Glutamatergic neuron (in vitro differentiated cells): Measurements from ENCODE around the gene SETD3. TPM values are rescaled to one million over a fixed set of nuclear protein-coding genes. Genes with fewer than 3 reads are reported as not detected.

Experiments
- DNase-seq: peaks from one replicate; pipeline ENCODE4 v3.0.0; 2022
- H3K27ac Mint-ChIP-seq: one replicate; pipeline ENCODE4 v1.8.0; 2020; ENCODE audit warnings: mild to moderate bottlenecking, mixed read lengths, inconsistent platforms; ENCODE audit not compliant: unreplicated experiment
- H3K27me3 Mint-ChIP-seq: one replicate; pipeline ENCODE4 v1.8.0; 2020; ENCODE audit warnings: mild to moderate bottlenecking, moderate library complexity, mixed read lengths, inconsistent platforms; ENCODE audit not compliant: unreplicated experiment
- H3K36me3 Mint-ChIP-seq: one replicate; pipeline ENCODE4 v1.8.0; 2020; ENCODE audit warnings: mild to moderate bottlenecking, mixed read lengths, inconsistent platforms; ENCODE audit not compliant: unreplicated experiment
- H3K4me1 Mint-ChIP-seq: one replicate; pipeline ENCODE4 v1.8.0; 2020; ENCODE audit warnings: mild to moderate bottlenecking, low read depth, mixed read lengths, inconsistent platforms; ENCODE audit not compliant: unreplicated experiment
- H3K4me3 Mint-ChIP-seq: one replicate; pipeline ENCODE4 v1.8.0; 2020; ENCODE audit warnings: mild to moderate bottlenecking, mixed read lengths, inconsistent platforms; ENCODE audit not compliant: unreplicated experiment
- H3K9me3 Mint-ChIP-seq: one replicate; pipeline ENCODE4 v1.8.0; 2020; ENCODE audit warnings: mild to moderate bottlenecking, moderate library complexity, mixed read lengths, inconsistent platforms; ENCODE audit not compliant: unreplicated experiment
- CTCF ChIP-seq: fragments of 200-600 bp; sonication (generic); IDR thresholded peaks from one replicate; pipeline ENCODE4 v1.5.0; 2021; ENCODE audit not compliant: partially characterized antibody, unreplicated experiment
- total RNA-seq: library from RNA; stranded (reverse); fragmentation: NEBNext Ultra II Directional; extraction: Animal tissue kit (Norgen Biotek cat#: 25700); gene quantifications from one replicate; pipeline ENCODE4 v1.2.1, GENCODE V29; 2021; ENCODE audit not compliant: unreplicated experiment

Gene SETD3
- total RNA-seq, 1 donor from 2014 or later: 46.2 TPM

- Mint-ChIP-seq H3K9me3 (peaks cover 2% of the 10 kb centered on the region), H3K4me1 (peaks cover 11% of the 10 kb centered on the region), H3K36me3 (peaks cover 12% of the 10 kb centered on the region), H3K4me3 (no peak overlapping the region), H3K27ac (no peak overlapping the region), H3K27me3 (no peaks in the 10 kb centered on the region)
- TF ChIP-seq CTCF: no peak
- no peak for DNase-seq
These were observed 55.4 kb downstream of the SETD3 start for GRCh38 chr14:99425272-99425681.

- Mint-ChIP-seq H3K4me3 (no peak overlapping the region), H3K36me3 (peaks cover 12% of the 10 kb centered on the region), H3K4me1 (peaks cover 11% of the 10 kb centered on the region), H3K27me3 (no peaks in the 10 kb centered on the region), H3K27ac (no peak overlapping the region), H3K9me3 (peaks cover 2% of the 10 kb centered on the region)
- DNase-seq: no peak
- no peak for TF ChIP-seq CTCF
These were observed 56.3 kb downstream of the SETD3 start for GRCh38 chr14:99424306-99424877.

- no peak for TF ChIP-seq CTCF
- no peaks in the 10 kb centered on the region for H3K27me3 Mint-ChIP-seq
- H3K9me3 Mint-ChIP-seq: no peaks in the 10 kb centered on the region
- H3K36me3 Mint-ChIP-seq: peaks cover 2% of the 10 kb centered on the region
- H3K4me3 Mint-ChIP-seq: no peak overlapping the region
- DNase-seq: no peak
- peaks cover 11% of the 10 kb centered on the region for H3K4me1 Mint-ChIP-seq
- no peak overlapping the region for H3K27ac Mint-ChIP-seq
These were observed 57.2 kb downstream of the SETD3 start for GRCh38 chr14:99423434-99423833.

GRCh38 chr14:99422228-99423010 lies 58.2 kb downstream of the SETD3 start:
- Mint-ChIP-seq H3K9me3 (no peaks in the 10 kb centered on the region), H3K27ac (no peak overlapping the region), H3K27me3 (no peaks in the 10 kb centered on the region), H3K4me3 (no peak overlapping the region), H3K36me3 (no peaks in the 10 kb centered on the region), H3K4me1 (peaks cover 11% of the 10 kb centered on the region)
- TF ChIP-seq CTCF: no peak
- DNase-seq: no peak

- H3K4me1 Mint-ChIP-seq: peaks cover 7% of the 10 kb centered on the region
- no peak for TF ChIP-seq CTCF
- no peak overlapping the region for H3K4me3 Mint-ChIP-seq
- H3K9me3 Mint-ChIP-seq: no peaks in the 10 kb centered on the region
- DNase-seq: no peak
- no peaks in the 10 kb centered on the region for H3K36me3 Mint-ChIP-seq
- no peak overlapping the region for H3K27ac Mint-ChIP-seq
- no peaks in the 10 kb centered on the region for H3K27me3 Mint-ChIP-seq
These were observed 59.9 kb downstream of the SETD3 start for GRCh38 chr14:99420711-99421110.
